ENCODE data around the gene CHKB.

The CHKB gene, protein sequence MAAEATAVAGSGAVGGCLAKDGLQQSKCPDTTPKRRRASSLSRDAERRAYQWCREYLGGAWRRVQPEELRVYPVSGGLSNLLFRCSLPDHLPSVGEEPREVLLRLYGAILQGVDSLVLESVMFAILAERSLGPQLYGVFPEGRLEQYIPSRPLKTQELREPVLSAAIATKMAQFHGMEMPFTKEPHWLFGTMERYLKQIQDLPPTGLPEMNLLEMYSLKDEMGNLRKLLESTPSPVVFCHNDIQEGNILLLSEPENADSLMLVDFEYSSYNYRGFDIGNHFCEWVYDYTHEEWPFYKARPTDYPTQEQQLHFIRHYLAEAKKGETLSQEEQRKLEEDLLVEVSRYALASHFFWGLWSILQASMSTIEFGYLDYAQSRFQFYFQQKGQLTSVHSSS

DNA sequence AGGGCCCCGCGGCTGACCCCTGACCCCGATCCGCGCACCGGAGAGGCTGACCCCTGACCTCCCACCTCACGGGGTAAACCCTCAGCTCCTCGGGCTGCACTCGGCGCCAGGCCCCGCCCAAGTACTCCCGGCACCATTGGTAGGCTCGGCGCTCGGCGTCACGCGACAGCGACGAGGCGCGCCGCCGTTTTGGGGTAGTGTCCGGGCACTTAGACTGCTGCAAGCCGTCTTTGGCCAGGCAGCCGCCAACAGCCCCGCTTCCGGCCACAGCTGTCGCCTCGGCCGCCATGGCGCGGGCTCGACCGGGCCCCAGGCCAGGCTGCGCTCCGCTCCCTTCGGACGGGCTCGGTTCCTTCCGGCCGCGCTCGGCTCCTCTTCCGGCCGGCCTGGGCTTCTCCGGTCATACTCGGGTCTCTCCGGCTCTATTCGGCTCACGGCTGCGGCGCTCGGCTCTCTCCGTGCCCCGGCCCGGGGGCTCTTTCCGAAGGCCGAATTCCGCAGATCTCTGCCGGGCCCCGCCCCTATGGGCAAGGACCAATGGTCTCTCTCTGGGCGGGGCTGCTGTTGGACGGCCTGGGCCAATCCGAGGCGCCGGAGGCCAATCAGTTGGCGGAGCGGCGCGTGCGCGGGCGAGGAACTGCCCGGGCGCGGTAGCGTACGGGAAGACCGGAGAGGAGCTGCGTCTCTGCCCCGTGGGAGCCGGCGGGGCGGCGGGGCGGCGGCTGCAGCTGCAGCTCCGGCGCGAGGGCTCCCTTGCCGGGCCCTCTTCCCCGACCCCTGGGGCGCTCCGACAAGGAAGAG, at the start of gene CHKB:
TSS of gene CHKB (minus strand) at position 357 of the 801 bp plus-strand sequence. CDS start at position 289, 68 bp downstream.
- Histone ChIP-seq H3K36me3 (ENCODE audit: control insufficient read depth in 2 of 2, insufficient read depth in 2 of 2, low read length in 2 of 2) (peaks cover 6 to 15% of the 10 kb centered on the region in 2 donors), H3K9ac (ENCODE audit: low read depth in 1 of 2, low read length in 2 of 2) (peak within 1 kb of the TSS; percentile 94), H3K27ac (ENCODE audit: low read depth in 2 of 2, low read length in 2 of 2) (peak within 1 kb of the TSS; percentile 99), H3K4me3 (ENCODE audit: low read length in 2 of 2) (peak within 1 kb of the TSS; percentile 92), H3K27me3 (ENCODE audit: control insufficient read depth in 2 of 2, insufficient read depth in 2 of 2, low read length in 2 of 2) (no peaks in the 10 kb centered on the region), H3K9me3 (ENCODE audit: control insufficient read depth in 2 of 2, low read length in 2 of 2) (no peaks in the 10 kb centered on the region), H3K4me1 (ENCODE audit: control insufficient read depth in 2 of 2, insufficient read depth in 2 of 2, low read length in 2 of 2) (peaks cover 14 to 22% of the 10 kb centered on the region in 2 donors)

DNA sequence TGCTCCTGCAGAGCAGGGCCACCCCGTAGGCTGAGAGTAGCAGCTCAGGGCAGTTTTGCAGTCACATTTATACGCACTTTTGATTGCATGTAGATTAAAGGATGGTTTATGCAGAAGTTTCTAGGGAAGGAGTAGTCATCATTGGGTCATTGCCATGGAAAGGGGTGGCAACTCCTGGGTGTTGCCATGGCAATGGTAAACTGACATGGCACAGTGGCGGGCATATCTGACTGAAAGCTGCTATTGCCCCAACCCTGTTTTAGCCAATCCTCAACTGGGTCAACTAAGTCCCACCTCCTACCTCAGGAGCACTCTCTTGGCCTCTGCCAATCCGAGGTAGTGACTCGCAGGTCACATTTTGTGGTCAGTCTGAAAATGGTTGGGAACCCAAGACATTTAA, 47.7 kb upstream of the CHKB start:
- Histone ChIP-seq H3K27ac (ENCODE audit: low read depth in 2 of 2, low read length in 2 of 2) (no peak overlapping the region), H3K27me3 (ENCODE audit: control insufficient read depth in 2 of 2, insufficient read depth in 2 of 2, low read length in 2 of 2) (no peaks in the 10 kb centered on the region)

DNA sequence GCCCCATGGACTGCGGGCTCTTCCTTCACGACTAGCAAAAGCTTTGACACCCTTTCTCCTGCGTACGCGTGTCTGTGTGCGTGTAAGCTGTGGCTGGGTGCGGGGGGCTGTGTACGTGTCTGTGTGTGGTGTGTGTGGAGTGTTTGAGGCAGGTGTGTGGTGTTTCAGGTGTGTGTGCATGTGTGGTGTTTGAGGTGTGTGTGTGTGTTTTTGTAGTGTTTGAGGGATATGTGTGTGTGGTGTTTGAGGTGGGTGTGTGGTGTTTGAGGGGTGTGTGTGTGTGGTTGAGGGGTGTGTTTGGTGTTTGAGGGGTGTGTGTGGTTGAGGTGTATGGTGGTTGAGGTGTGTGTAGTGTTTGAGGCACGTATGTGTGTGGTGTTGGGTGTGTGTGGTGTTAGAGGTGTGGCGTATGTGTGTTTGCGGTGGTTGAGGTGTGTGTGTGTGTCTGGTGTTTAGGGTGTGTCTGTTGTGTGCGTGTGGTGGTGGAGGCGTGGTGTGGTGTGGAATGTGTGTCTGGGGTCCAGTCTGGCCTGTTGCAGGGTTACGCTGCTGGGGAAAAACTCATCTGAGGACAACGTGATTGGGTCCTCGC, 46.0 kb upstream of the CHKB start:
- peak overlapping the region; percentile 93 to 97 for H3K9ac ChIP-seq (ENCODE audit: low read depth in 1 of 2, low read length in 2 of 2)
- no peaks in the 10 kb centered on the region for H3K36me3 ChIP-seq (ENCODE audit: control insufficient read depth in 2 of 2, insufficient read depth in 2 of 2, low read length in 2 of 2)
- H3K4me3 ChIP-seq (ENCODE audit: low read length in 2 of 2), result peak overlapping the region; percentile 77 to 93
- H3K4me1 ChIP-seq (ENCODE audit: control insufficient read depth in 2 of 2, insufficient read depth in 2 of 2, low read length in 2 of 2), result peaks cover 13 to 17% of the 10 kb centered on the region in 2 donors
- H3K27ac ChIP-seq (ENCODE audit: low read depth in 2 of 2, low read length in 2 of 2), result peak overlapping the region; percentile 72 to 81
- H3K9me3 ChIP-seq (ENCODE audit: control insufficient read depth in 2 of 2, low read length in 2 of 2), result no peaks in the 10 kb centered on the region
- H3K27me3 ChIP-seq (ENCODE audit: control insufficient read depth in 2 of 2, insufficient read depth in 2 of 2, low read length in 2 of 2), result no peaks in the 10 kb centered on the region

More for the DNA sequence above, 47.7 kb upstream of the CHKB start:
- H3K36me3 ChIP-seq (ENCODE audit: control insufficient read depth in 2 of 2, insufficient read depth in 2 of 2, low read length in 2 of 2), result no peaks in the 10 kb centered on the region
- H3K9me3 ChIP-seq (ENCODE audit: control insufficient read depth in 2 of 2, low read length in 2 of 2), result no peaks in the 10 kb centered on the region
- H3K4me3 ChIP-seq (ENCODE audit: low read length in 2 of 2), result no peak overlapping the region
- no peak overlapping the region for H3K9ac ChIP-seq (ENCODE audit: low read depth in 1 of 2, low read length in 2 of 2)
- H3K4me1 ChIP-seq (ENCODE audit: control insufficient read depth in 2 of 2, insufficient read depth in 2 of 2, low read length in 2 of 2), result peaks cover 13 to 17% of the 10 kb centered on the region in 2 donors

DNA sequence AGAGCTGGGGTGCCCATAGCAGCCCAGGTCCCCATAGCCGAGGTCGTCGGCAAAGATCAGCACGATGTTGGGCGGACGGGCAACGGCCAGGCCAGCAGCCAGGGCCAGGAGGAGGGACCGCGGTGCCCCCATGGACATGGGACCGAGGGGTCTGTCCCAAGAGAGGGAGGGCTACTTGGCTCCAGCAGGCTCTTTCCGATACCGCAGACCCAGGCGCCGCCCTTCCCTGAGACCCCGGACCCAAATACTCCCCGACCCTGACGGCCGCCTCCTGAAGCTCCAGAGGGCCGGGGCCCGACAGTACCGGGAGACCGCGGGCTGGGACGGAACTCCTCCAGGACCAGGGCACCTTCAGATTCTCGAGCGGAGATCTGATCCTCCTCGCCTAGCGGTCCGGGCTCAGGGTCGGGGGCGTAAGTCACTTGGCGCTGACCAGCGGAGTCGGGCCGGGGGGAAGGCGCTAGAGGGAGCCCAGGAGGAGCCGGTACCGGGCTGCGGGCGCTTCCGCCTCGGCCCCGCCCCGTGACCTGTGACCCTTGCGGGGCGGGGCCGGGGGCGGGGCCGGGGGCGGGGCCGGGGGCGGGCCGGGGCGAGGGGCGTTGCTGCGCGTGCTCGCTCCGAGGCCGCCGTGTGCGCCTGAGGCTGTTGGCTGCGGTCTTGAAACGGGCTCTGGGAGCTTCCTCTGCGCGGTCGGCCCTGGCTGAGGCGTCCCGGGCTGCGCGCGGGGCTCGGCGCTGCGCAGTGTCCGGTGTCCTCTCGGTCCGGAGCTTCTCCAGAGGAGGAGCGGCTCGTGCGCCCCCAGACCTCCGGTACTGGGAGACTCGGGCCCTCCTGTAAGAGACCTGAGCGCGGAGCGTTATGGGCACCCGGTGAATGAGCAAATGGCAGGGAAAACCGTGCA, 45.2 kb upstream of the CHKB start, which contains the start of gene ARSA:
TSS of gene ARSA (minus strand) at position 511 of the 901 bp plus-strand sequence. CDS start at position 138, 373 bp downstream.
- Histone ChIP-seq H3K4me1 (ENCODE audit: control insufficient read depth in 2 of 2, insufficient read depth in 2 of 2, low read length in 2 of 2) (peaks cover 18 to 19% of the 10 kb centered on the region in 2 donors), H3K36me3 (ENCODE audit: control insufficient read depth in 2 of 2, insufficient read depth in 2 of 2, low read length in 2 of 2) (no peaks in the 10 kb centered on the region), H3K9me3 (ENCODE audit: control insufficient read depth in 2 of 2, low read length in 2 of 2) (no peaks in the 10 kb centered on the region), H3K27ac (ENCODE audit: low read depth in 2 of 2, low read length in 2 of 2) (peak within 1 kb of the TSS; percentile 72 to 81), H3K27me3 (ENCODE audit: control insufficient read depth in 2 of 2, insufficient read depth in 2 of 2, low read length in 2 of 2) (no peaks in the 10 kb centered on the region), H3K9ac (ENCODE audit: low read depth in 1 of 2, low read length in 2 of 2) (peak within 1 kb of the TSS; percentile 93 to 97), H3K4me3 (ENCODE audit: low read length in 2 of 2) (peak within 1 kb of the TSS; percentile 93 to 96)

DNA sequence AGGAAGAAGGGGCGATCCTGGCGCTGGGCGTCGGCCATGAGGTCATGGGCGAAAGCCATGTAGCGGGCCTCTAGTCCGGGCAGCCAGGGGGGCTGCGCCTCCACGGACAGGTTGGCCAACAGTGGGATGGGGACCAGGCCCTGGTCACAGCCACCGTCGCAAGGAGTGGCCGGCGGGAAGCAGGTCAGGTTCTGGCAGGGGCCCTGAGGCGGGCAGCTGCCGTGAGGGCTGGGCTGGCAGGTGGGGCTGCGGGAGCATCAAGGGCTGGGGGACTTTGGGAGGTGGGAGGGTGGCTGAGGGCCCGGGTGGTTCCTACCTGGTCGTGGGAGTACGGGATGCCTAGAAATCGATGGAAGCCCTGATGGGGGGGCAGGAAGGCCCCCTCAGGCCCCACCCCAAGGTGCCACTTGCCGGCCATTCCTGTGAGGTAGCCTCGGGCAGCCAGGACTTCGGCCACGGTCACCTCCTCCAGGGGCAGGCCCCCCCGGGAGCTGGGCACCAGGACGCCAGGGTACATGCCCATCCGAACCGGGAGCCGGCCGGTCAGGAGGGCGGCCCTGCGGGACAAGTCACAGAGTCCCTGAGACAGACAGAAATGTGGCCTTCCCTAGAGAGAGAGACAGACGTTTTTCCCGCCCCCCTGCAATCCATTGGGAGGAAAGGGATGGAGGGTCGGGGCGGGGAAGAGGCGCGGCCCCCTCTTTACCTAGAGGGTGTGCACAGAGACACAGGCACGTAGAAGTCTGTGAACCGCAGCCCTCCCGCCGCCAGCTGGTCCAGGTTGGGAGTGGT, 44.4 kb upstream of the CHKB start:
- H3K27me3 ChIP-seq (ENCODE audit: control insufficient read depth in 2 of 2, insufficient read depth in 2 of 2, low read length in 2 of 2), result no peaks in the 10 kb centered on the region
- peaks cover 25 to 27% of the 10 kb centered on the region in 2 donors for H3K4me1 ChIP-seq (ENCODE audit: control insufficient read depth in 2 of 2, insufficient read depth in 2 of 2, low read length in 2 of 2)
- H3K4me3 ChIP-seq (ENCODE audit: low read length in 2 of 2), result peak overlapping the region; percentile 81 to 96
- H3K9ac ChIP-seq (ENCODE audit: low read depth in 1 of 2, low read length in 2 of 2), result peak overlapping the region; percentile 81 to 97
- no peaks in the 10 kb centered on the region for H3K36me3 ChIP-seq (ENCODE audit: control insufficient read depth in 2 of 2, insufficient read depth in 2 of 2, low read length in 2 of 2)
- H3K27ac ChIP-seq (ENCODE audit: low read depth in 2 of 2, low read length in 2 of 2), result peak overlapping the region; percentile 71 to 75
- H3K9me3 ChIP-seq (ENCODE audit: control insufficient read depth in 2 of 2, low read length in 2 of 2), result no peaks in the 10 kb centered on the region

DNA sequence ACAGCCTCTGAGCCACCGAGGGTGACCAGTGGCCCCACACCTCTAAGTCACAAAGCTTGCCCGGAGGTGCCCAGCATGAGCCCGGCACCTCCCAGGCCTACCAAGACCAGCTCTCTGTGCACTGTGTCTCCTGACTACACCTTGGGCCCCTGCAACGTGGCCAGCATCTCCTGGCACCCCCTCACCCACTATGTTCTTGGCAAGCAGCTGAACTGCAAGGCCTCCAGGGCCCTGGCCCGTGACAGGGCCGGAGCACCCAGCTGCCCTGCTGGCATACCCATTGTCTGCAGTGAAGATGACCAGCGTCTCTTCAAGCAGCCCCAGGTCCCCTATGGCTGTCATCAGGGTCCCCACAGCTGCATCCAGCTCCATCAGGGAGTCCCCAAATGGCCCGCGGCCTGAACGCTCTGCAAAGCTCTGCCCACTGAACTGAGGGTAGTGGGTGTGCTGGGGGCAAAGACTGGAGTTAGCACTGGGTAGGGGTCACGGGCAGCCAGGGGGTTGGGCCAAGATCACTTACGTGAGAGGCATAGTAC, 43.7 kb upstream of the CHKB start:
- Histone ChIP-seq H3K36me3 (ENCODE audit: control insufficient read depth in 2 of 2, insufficient read depth in 2 of 2, low read length in 2 of 2) (no peaks in the 10 kb centered on the region), H3K4me3 (ENCODE audit: low read length in 2 of 2) (no peak overlapping the region), H3K9ac (ENCODE audit: low read depth in 1 of 2, low read length in 2 of 2) (no peak overlapping the region), H3K9me3 (ENCODE audit: control insufficient read depth in 2 of 2, low read length in 2 of 2) (no peaks in the 10 kb centered on the region), H3K27ac (ENCODE audit: low read depth in 2 of 2, low read length in 2 of 2) (no peak overlapping the region), H3K27me3 (ENCODE audit: control insufficient read depth in 2 of 2, insufficient read depth in 2 of 2, low read length in 2 of 2) (no peaks in the 10 kb centered on the region), H3K4me1 (ENCODE audit: control insufficient read depth in 2 of 2, insufficient read depth in 2 of 2, low read length in 2 of 2) (peaks cover 31 to 34% of the 10 kb centered on the region in 2 donors)

DNA sequence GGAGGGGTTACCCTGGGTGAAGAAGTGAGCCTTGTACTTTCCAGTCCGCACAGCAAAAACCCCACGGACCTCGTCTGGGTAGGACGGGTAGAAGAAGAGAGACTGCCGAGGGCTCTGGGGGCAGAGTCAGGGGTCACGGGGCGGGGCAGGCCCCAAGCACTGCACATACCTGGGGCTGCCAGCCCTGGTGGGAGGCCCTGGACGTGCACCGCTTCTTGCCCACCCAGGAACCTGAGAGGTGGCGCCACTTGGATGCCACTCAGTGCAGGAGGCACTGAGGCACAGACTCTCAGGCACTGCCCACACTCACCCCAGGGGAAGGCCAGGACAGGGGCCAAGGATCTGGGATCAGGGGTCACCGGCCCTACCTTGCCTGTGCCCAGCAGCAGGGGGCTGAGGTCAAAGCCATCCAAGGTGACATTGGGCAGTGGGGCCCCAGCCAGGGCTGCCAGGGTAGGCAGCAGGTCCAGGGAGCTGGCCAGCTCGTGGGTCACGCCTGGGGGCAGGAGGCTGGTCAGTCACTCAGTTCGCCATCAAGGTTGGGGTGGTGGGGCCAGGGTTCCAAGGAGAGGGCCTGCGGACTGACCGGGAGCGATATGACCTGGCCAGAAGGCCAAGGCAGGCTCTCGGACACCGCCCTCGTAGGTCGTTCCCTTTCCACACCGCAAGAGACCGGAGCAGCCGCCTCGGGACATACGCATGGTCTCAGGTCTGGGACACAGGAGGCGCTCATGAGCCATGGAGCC, 43.1 kb upstream of the CHKB start:
- Histone ChIP-seq H3K4me3 (ENCODE audit: low read length in 2 of 2) (no peak overlapping the region), H3K27me3 (ENCODE audit: control insufficient read depth in 2 of 2, insufficient read depth in 2 of 2, low read length in 2 of 2) (no peaks in the 10 kb centered on the region), H3K9ac (ENCODE audit: low read depth in 1 of 2, low read length in 2 of 2) (no peak overlapping the region), H3K27ac (ENCODE audit: low read depth in 2 of 2, low read length in 2 of 2) (no peak overlapping the region), H3K9me3 (ENCODE audit: control insufficient read depth in 2 of 2, low read length in 2 of 2) (no peaks in the 10 kb centered on the region), H3K36me3 (ENCODE audit: control insufficient read depth in 2 of 2, insufficient read depth in 2 of 2, low read length in 2 of 2) (no peaks in the 10 kb centered on the region), H3K4me1 (ENCODE audit: control insufficient read depth in 2 of 2, insufficient read depth in 2 of 2, low read length in 2 of 2) (peaks cover 38 to 40% of the 10 kb centered on the region in 2 donors)

DNA sequence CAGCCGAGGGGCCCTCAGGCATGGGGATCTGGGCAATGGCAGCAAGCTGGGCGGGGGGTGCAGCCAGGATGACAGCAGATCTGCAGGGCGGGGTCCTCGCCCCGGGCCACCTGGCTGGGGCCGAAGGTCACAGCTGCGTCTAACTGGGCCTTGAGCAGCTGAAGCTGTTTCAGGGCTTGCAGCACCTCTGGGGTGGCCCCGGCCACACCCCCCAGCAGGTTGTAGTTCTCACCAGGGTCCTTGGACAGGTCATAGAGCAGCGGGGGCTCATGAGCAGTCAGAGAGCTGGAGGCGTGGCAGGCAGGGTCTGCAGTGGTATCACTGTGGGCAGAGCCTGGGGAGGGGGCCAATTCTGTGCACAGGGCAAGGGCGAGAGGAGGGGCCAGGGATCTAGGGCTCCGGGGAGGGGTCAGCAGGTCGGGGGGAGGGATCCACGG, 42.5 kb upstream of the CHKB start:
- Histone ChIP-seq H3K36me3 (ENCODE audit: control insufficient read depth in 2 of 2, insufficient read depth in 2 of 2, low read length in 2 of 2) (no peaks in the 10 kb centered on the region), H3K4me3 (ENCODE audit: low read length in 2 of 2) (no peak overlapping the region), H3K4me1 (ENCODE audit: control insufficient read depth in 2 of 2, insufficient read depth in 2 of 2, low read length in 2 of 2) (peaks cover 41 to 43% of the 10 kb centered on the region in 2 donors), H3K9me3 (ENCODE audit: control insufficient read depth in 2 of 2, low read length in 2 of 2) (no peaks in the 10 kb centered on the region), H3K27me3 (ENCODE audit: control insufficient read depth in 2 of 2, insufficient read depth in 2 of 2, low read length in 2 of 2) (no peaks in the 10 kb centered on the region), H3K27ac (ENCODE audit: low read depth in 2 of 2, low read length in 2 of 2) (no peak overlapping the region), H3K9ac (ENCODE audit: low read depth in 1 of 2, low read length in 2 of 2) (no peak overlapping the region)

Measured in mucosa of rectum (tissue), 2 donors.